GM10847 (cell line): ENCODE results near the gene NNMT.

Experiments used
- POLR2A ChIP-seq: IDR thresholded peaks from 2 replicates; pipeline ENCODE4 v1.6.1; 2011; ENCODE audit not compliant: insufficient read length; ENCODE audit errors: extremely low read depth

NNMT gene

DNA sequence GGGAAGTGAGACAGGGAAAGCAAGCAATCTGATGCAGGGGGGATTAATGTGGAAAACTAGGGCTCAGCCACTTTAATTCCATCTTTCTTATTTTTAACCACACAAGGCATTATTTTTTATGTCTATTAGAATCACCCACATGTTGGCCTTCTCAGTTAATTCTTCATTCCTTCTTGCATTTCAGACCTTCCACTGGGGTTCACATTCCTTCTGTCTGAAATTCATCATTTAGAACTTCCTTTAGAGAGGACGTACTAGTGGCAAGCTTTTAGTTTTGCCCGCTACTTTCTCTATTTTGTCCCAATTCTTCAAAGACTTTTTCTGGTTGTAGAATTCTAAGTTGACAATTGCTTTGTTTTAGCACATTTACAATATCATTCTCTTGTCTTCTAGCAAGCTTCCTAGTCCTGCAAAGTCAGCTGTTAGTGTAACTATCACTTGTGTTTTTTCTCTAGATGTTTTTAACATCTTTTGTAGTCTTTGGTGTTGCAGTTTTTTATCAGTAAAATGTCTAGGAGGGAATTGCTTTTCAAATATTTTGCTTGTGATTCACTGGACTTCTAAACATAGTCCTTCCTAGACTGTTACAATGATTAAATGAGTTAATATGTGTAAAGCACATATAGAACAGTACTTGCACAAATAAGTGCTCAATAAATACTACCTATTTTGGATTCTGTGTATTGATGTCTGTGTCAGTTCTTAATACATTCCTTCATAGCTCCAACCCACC is 5.5 kb upstream of the NNMT start:
- no peak for TF ChIP-seq POLR2A

- TF ChIP-seq POLR2A: no peak
Observed at GRCh38 chr11:114291381-114291780, 4.8 kb upstream of the NNMT start.

DNA sequence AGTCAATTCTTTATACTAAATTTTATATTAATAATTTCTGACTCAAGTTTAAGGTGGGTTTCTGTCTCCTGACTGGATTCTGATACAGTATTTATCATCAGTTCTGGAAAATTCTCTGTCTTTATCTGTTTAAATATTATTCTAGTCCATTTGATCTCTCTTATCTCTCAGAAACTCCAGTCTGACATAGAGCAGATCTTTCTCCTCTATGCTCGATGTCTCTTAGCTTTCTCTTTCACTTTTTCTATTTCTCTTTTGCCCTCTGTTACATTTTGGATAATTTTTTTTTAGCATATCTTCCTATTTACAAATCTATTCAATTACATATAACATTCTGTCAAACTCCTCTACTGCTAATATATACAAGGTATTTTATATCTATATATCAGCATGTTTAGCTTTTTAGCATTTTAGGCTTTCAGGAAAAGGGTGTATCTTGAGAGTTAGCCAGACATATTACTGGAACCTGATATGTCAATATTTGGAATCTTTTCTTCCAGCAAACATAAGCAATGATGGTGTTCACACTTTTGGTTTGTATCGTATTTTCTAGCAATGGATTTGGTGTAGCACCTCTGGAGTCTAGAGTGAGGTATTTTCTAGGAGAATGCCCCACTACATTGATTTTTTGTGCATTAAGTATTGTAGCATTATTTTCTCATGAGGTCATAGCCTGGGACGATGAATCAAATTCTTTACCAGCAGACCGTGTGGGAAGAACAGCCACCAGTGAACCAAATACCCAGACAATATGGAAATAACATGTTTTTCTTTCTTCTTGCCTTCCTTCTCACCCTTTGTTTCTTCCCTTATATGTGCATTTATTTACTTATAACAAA is 4.1 kb upstream of the NNMT start:
- TF ChIP-seq POLR2A: no peak

DNA sequence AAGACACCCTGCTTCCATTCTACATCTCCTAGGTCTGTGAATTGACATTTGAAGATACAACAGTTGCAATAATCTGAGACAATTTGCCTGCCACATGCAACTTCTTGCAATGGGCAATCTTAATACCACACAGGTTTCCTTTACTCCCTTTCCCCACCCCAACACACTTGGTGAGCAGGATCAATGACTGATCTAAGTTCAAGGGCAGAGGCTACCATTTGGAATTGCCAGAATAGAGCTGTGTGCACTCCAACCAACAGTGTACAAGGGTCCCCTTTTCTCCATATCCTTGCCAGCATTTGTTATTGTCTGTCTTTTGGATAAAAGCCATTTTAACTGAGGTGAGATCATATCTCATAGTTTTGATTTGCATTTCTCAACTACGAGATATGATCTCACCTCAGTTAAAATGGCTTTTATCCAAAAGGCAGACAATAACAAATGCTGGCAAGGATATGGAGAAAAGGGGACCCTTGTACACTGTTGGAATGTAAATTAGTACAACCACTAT is 2.9 kb upstream of the NNMT start:
- no peak for TF ChIP-seq POLR2A

- no peak for TF ChIP-seq POLR2A
Observed at GRCh38 chr11:114296605-114297372, 590 bp downstream of the NNMT start.

- TF ChIP-seq POLR2A: no peak
Observed at GRCh38 chr11:114297806-114298709, 1.9 kb downstream of the NNMT start.

- TF ChIP-seq POLR2A: no peak
Observed at GRCh38 chr11:114298710-114299109, 2.5 kb downstream of the NNMT start.

GRCh38 chr11:114301088-114301487 is 4.9 kb downstream of the NNMT start:
- no peak for TF ChIP-seq POLR2A

DNA sequence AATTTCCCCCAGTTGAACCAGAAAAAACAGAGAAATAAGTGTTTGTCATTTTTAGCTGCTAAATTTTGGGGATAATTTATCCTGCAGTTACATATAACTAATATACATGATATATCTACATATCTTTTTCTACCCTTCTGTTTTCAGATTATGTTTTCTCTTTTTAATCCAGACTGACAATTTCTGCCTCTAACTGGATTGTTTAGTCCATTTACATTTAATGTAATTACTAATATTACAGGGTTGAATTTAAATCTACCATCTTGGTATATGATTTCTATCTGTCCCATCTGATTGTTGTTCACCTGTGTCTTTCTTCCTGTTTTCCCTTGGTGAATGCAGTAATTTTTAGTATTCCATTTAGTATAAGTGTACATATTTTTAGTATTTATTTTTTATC is 5.7 kb downstream of the NNMT start:
- no peak for TF ChIP-seq POLR2A

GRCh38 chr11:114302663-114303062 is 6.5 kb downstream of the NNMT start:
- TF ChIP-seq POLR2A: no peak

DNA sequence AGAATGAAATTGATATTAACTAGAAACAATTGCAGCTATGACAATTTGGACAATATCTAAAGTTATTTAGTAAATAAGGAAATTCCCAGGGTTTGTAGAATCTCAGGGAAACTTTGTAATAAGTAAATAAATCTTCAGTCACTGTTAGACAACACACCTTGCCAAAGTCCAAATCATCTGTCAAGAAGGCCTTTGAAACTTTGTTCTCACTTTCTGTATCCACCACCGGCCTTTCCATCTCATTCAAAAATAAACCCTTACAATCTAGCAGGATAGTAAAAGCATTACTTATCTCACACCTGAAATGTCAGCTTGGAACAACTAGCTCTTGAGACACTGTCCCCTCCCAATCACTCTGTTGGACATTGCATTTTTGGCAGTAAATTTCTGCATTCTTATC is 7.9 kb downstream of the NNMT start:
- TF ChIP-seq POLR2A: no peak

GRCh38 chr11:114304969-114305368 is 8.8 kb downstream of the NNMT start:
- TF ChIP-seq POLR2A: no peak

- TF ChIP-seq POLR2A: no peak
Observed at GRCh38 chr11:114307524-114308203, 11.5 kb downstream of the NNMT start.

- no peak for TF ChIP-seq POLR2A
Observed at GRCh38 chr11:114308689-114309089, 12.5 kb downstream of the NNMT start.

DNA sequence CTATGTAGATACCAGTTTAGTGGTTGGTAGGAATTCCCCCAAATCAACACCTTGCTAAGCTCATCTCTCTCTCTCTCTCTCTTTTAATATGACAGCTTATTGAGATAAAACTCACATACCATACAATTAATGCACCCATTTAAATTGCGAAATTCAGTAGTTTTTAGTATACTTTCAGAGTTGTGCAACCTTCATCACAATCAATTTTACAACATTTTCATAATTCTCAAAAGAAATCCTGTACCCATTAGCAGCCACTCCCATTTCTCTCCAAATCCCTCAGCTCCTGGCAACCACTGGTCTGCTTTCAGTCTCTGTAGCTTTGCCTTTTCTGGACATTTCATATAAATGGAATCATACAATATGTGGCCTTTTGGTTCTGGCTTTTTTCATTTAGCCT is 13.3 kb downstream of the NNMT start:
- no peak for TF ChIP-seq POLR2A

DNA sequence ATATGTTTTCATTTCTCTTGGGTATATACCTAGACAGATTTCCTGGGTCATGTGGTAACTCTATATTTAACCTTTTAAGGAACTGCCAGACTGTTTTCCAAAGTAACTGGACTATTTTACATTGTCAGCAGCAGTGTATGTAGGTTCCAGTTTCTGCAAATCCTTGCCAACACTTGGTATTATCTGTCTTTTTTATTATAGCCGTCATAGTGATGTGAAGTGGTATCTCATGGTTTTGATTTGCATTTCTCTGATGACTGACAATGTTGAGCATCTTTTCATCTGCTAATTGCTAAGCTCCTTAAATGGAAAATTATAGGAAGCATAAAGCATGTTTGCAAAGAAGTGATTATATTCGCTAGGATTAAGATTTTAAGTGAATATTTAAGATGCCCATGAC is 13.9 kb downstream of the NNMT start:
- TF ChIP-seq POLR2A: no peak
